NCI-H128 (cell line): ENCODE measurements around the gene PPP1R1C.

Experiments used
- DNase-seq: peaks from one replicate; lab custom pipeline; 2025; ENCODE audit not compliant: unreplicated experiment; lab: John Stamatoyannopoulos, UW

Gene PPP1R1C

DNA sequence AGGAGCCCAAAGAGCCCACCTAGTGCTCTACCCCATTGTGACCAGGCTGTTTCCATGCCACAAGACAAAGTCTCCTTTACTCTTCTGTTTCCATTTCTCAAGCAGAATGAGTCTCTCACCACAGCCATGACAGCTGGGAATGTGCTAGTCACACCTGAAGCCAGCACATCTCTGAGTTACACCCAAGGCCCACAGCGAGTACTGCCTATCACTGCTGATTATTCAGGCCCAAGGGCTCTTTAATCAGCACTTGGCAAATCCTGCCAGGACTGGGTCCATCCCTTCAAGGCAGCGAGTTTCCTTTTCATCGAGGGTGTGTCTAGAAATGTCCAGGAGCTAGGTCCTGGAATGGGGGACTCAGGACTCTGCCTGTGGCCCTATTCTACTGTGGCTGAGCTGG lies 14.6 kb upstream of the PPP1R1C start:
- DNase-seq = no peak

DNA sequence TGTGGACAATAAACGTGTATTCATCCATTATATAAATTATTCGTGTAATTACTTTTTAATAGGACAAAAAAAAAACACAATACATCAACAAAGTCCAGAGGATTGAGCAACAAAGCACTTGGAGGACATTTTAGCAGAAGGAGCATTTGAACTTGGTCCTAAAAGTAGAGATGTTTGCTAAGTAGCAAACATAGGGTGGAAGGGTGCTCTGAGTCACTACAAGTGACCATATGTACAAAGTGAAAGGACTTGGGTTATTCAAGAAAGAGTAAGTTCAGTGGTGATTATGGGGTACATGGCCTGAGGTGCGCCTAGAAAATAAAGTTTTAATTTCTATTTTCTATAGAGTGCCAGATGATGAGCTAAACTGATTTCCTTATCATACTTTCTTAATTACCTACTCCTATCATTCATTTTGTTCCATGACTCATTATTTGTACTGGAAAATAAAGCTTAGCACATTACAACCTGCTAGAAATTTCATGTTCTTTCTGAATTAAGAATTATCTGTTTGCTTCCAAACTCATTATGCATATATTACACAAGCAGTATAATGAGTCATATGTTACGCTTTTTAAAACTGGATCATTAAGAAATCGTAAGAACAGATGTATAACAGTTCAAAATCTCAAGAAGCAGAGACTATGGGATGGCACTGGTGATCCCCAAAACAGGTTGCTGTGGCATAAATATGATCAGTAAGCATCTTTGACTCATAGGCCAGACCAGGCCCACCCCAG lies 13.1 kb upstream of the PPP1R1C start:
- no peak for DNase-seq

DNA sequence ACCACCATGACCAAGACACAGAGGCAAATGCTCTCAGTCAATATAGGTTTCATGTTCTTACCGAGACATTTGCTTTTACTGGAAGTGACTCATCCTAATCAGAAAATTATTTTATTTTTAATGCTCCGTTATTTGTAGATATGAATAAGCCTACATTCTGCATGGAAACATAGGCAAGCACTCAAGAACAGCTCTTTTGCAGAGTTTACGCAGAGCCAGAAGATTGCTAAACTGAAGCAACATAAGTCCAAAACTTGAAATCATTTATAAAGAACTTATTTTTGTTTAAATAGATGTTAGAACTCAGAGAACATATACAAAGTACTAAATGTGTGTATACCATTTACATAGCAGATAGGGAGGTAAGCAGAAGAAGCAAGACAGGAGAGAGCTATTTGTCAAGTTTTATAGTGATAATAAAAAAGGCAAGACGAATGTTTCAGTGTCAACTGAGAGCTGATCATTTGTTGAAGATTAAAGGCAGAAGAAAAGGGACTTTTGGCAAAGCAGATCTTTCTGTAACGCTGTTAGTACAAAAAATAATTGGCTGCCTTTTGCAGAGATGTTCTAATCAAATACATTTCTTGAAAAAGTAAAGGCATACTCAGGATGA lies 12.4 kb upstream of the PPP1R1C start:
- DNase-seq = no peak

DNA sequence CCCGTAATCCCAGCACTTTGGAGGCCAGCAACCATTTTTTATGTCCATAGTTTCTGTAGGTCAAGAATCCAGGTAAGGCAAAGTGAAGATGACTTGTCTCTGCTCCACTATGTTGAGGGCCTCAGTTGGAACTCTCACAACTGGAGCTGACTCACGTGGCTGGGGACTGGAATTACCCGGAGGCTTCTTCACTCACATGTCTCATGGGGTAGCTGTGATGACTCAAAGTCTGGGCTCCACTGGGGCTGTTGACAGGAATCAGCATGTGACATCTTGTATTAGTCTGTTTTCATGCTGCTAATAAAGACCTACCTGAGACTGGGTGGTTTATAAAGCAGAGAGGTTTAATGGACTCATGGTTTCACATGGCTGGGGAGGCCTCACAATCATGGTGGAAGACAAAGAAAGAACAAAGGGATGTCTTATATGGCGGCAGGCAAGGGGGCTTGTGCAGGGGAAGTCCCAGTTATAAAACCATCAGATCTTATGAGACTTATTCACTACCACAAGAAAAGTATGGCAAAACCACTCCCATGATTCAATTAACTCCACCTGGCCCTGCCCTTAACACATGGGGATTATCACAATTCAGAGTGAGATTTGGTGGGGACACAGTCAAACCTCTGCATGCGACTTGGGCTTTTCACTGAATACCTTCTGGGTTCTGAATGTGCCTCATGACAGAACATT lies 7.8 kb upstream of the PPP1R1C start:
- DNase-seq = no peak

DNA sequence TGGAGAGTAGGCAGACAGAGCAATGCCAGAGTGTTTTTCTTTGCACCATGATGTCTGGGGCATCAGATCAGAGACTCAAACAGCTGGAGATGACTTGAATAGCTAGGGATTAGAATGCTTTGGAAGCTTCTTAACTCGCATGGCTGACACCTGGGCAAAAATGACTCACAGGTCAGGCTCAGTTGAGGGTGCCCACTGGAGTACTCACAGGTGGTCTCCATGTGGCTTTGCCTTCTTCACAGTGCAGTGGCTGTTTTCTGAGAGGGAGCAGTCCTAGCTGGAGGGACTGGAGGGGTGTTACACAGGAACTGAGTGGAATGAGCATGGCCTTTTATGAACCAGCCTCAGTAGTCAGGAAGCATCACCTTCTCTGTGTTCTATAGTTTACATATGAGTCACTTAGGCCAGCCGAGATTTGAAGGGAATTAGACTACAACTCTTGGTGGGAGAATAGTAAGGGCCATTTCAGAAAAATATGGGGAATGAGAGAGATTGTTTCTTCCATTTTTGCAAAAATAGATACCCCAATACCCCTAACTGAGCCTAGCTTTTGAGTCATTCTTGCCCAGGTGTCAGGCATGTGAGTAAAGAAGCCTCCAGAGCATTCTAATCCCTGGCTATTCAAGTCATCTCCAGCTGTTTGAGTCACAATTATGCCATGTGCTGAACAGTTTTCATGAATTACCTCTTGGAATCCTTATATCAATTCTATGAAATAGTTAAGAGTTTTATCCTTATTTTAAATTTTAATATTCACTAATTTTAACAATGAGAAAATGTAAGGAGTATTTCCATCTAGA lies 7.1 kb upstream of the PPP1R1C start:
- DNase-seq = no peak

DNA sequence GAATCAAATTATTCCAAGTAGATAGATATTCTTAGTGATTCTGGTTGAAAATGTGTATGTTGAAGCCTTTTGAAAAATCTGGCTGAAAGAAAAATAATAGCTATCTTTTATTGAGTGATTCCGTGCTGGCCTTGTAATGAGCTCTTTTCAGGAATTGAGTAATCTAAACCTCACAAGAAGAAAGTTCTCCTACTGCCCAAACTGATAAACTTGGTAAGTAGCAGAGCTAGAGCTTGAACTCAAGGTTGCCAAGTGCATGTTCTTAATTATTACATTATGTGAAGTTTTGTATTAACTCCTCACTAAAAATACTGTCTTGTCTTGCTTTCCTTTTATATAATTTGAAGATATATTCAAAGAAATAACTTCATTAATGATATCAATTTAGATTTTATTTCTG lies 1.6 kb upstream of the PPP1R1C start:
- DNase-seq = no peak

DNA sequence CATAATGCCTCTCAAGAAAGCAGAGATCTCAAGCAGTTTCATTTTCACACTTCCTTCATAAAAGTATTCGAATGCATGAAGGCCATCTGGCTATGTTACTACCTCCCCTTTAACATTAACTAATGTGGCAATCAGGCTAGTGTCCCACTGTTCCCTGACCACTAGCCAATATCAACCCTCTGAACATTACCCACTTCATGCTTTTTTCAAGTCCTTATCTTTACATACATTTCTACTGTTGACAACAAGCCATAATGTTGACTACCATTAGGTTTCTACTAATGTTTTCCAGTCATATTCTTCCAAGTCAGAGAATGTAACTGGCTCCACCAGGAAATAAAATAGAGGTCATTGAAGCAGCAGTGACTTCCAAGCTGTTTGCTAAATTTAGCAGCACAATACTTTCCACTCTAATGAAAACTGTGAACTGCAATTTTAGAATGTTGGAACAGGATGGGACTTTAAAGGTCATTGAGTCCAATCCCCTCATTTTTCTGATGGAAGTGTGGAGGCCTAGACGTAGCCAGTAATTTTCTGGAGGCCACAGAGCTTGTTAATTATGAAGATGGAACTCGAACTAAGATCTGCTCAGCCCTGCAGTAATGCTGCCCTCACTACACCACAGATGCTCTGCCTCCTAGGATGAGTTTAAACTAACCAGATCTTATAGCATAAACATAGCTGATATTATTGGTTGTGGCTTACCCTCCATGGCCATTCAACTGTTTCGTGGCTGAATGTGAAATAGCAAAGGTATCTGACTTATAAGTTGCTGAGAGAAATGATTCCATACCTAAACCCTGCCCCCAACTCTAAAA lies 630 bp upstream of the PPP1R1C start:
- DNase-seq = no peak

DNA sequence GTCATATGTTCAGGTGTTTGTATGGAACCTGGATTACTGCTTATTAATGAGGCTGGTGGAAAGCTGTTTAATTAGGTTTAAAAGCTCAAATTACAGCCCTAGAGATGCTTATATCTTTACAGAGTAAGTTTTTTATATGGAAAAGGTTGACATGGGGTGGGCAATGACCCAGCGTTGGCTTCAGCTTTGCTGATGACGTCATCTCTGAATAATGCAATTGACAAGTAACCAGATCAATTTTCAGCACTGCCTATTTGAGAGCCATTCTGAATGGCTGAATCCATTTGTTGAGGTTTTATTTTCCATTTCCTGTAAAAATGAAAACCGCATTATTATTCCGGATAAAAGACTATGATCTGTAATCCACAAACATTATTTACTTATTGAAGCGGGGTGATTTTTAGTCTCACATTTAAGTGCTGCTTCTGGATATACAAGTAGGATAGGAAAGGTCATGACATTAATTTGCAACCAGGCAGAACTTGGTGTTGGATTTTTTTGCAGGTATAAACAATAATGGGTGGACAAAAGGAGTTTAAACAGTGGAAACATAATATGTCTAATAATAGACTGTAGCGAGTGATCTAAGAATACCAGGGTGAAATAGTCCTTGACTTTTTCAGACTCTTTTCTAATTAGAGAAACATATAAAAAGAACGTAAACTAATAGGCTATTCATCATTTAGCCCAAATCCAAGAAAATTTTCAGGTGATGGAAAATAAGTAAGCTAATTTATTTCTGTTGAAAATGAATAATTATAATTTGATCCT lies 2.7 kb downstream of the PPP1R1C start:
- no peak for DNase-seq

DNA sequence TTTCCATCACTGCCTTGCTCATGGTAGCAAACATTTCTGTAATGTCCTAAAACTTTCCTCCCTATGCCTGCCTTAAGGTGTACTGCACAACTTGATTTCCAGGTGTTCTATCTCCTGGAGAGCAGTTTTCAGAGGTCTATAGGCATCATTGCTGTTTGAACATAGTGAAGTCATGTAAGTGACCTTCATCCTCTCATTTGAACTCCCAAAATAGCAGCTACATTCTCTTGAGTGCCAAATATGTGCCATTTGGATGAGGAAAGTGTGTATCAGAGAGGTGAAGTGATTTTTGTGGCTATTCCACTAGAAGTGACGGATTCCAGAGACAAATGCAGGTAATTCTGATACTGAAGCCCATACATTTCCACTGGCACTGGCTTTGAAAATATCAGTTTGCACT lies 3.4 kb downstream of the PPP1R1C start:
- DNase-seq = no peak

DNA sequence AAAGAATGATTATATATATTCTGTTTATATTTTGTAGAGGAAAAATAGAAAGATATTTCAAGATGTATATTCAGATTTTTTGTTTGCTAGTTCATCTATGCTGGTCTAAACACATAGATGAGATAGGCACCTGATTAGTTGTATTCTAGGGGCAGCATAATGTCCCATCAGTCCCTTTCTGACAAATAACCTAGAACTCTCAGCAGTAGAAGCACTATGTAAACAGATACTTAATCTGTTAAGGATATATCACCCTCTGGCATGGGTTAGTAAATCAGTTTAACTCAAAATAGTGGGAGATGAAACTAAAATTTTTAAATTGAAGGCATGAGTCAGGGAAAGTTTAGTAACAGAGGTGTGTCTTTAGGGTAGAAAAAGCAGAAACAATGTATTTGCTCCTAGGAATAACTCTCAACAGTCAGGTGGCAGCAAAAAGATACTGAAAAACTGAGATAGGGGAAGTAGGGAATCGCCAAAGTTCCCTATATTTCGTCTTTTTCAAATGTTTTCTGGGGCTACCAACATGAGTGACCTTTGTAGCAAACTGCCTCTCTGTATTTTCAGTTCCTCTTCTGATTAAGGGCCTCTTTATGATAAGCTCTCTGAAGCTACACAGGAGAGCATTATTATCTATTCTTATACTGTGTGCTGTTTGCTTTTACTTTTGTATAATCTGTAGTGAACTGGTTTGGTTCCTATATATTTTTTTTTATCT lies 5.7 kb downstream of the PPP1R1C start:
- no peak for DNase-seq

DNA sequence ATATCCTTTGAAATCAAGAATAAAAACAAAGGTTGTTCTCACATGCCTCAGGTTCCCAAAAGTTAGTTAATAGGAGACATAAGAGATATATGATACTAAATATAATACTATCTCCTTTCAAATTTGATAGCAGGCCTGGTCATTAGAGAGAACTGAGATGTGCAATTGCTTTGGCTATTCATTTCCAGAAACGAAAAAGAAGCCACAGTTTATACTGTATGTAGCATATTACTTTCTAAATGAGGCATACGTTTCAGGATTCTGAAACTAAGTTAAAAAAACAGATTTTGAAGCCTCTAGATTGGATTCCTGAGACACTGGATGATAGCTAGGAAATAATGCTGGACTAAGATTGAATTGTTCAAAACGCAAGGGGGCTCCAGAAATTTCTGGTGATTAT lies 7.1 kb downstream of the PPP1R1C start:
- DNase-seq = no peak

DNA sequence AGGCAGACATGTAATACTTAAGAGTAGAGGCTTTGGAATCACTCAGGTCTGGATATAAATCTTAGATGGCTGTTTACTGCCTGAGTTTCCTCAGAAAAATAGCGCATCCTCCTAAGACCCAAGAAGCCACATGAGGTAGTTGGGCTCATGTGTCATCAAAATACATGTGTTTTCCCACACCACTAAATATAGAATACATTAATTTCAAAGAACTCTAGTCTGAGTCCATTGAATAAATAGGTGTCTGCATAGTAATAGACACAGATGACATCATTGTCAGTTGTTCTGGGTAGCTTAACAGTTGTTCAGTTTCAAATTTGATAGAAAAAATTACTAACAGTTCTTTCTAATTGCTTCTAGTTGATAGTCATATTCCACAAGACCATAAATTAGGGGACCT lies 9.6 kb downstream of the PPP1R1C start:
- no peak for DNase-seq

DNA sequence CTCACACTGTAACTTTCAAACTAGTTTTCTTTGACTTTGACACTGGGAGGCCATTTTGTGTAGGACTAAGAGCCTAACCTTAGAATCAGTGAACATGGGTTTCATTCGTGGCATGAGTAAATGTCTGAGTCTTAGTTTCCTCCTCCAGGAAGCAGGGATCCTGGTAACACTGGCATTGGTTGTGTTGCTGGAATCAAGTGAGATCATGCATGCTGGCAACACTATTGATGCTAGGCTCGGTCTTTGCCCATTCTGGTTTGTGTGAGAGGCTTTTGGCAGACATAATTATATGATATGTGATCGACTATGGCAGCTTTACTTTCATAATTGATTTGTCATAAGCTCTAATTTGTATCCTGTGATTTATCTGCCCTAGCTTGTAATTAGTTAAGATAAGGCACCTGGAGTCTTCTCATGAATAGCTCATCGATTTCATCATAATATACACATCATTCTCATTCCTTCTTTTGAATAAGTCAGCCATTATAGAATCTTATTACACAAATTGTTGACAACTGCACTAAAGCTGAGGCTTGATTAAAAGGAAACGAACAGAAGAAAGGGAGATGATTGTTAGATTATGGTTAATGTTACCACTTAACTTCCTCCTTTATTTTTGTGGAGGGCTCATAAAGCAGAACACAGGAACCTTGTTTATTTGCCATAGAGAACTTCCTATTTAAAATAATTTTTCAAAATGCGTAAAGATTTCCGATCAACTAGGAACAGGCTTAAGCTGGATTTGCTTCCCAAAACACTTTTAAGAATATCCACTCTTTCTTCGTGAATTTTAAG lies 12.6 kb downstream of the PPP1R1C start:
- no peak for DNase-seq

DNA sequence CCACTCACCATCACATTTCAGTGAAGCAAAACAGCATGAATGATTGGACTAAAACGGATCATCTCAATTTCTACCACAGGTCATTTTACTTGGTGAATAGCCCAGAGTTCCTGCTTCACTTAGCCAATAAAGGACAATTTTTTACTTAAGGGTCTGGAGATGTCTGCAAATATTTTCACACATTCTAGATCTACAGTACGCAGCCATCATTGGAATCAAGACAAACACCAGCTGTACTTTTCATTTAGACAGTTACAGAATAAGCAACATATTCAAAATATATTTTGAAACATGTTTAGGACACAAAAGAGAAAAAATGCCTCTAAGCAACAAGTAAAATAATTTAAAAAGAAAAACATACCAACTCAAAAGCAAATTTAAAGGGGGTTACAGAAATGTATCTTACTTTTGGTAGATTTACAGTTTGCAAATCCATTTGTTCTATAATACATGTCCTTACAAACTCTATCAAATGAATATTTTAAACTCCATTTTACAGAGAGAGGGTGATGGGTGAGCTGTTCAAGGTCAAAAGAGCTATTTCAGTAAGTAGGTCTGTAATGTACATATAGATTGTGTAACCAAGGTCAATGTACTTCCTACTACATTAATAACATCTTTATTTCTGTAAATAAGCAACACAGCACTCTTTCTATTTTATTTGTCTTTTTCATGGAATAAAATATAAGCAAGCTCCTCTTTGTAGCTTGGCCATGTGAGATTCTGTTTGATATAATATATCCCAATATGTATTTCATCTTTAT lies 13.4 kb downstream of the PPP1R1C start:
- no peak for DNase-seq

DNA sequence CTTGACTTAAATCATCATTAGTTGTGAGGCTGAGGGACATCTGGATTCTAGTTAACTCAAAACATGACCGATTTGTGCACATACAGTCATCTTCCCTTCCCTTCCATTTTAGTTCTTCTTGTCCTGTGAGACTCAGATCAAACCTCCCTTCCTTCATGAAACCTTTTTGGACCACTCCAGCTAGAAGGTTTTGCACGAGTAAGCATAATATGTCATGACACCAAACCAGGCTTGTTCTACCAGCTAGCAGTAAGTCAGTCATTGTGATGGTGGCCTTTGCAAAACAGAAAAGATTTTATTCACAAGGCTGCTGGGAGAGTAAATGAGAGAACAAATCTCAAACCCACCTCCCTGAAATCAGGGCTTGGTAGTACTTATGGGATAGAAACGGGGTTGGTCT lies 14.3 kb downstream of the PPP1R1C start:
- DNase-seq = no peak

DNA sequence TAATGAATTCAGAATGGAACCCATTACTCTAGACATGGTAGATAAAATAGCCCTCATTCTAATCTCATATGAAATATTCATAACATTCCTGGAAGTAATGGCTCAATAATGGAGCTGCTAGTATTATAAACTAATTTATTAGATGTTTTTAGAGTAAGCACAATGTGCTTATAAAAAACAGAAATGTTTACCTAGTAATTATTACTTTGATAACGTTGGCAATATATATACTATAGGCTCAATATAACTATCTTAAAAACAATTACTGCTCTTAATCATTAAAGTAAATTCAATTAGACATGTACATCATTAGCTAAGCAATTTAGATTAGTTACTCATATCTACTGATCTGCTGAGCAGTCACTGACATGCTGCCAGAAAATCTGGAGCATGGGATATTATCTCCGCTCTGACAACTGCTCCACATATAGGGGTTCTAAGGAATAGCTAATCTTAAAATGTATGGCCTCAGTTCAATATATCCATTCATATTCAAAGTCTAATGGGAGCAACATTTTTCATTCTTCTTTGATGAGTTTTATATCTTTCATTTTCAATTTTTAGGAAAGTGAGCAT lies 19.4 kb downstream of the PPP1R1C start:
- no peak for DNase-seq

DNA sequence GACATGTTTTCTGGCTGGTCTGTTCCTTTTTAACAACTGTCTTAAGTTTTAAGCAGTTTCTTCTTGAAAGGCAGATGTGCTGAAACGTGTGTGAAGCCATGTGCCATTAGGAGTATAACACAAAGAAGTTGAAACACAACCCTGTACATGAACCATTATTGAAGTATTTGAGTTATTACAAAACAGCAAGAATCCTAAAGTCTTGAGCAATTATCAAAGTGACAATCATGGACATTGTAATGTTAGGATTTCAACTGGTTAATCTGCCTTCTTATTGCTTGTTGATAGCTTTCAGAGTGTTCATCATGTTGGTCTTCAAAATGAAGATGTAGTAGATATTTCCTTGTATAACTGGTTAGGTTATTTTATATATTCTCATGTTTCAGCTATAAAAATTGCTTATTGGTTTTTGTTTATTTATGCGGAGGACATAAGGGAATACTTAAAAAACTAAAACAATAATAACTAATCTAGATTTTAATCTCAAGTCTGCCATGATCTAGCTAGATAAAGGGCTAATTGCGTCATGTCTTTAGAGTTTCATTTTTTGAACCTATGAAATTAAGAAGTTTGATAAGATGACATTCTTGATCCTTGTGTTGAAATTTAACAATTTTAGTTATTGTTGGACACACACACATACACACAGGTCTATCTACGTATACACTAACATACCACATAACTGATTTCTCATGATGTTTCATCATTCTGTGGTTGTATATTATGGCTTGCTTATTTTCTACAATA lies 21.1 kb downstream of the PPP1R1C start:
- no peak for DNase-seq
